ENCODE data around the gene BHLHE40.
"Not testable (repeated sequence)": the region's sequence is repeated elsewhere in the genome, so short reads cannot be mapped to it uniquely, and the experiment has no call there.

Gene BHLHE40

DNA sequence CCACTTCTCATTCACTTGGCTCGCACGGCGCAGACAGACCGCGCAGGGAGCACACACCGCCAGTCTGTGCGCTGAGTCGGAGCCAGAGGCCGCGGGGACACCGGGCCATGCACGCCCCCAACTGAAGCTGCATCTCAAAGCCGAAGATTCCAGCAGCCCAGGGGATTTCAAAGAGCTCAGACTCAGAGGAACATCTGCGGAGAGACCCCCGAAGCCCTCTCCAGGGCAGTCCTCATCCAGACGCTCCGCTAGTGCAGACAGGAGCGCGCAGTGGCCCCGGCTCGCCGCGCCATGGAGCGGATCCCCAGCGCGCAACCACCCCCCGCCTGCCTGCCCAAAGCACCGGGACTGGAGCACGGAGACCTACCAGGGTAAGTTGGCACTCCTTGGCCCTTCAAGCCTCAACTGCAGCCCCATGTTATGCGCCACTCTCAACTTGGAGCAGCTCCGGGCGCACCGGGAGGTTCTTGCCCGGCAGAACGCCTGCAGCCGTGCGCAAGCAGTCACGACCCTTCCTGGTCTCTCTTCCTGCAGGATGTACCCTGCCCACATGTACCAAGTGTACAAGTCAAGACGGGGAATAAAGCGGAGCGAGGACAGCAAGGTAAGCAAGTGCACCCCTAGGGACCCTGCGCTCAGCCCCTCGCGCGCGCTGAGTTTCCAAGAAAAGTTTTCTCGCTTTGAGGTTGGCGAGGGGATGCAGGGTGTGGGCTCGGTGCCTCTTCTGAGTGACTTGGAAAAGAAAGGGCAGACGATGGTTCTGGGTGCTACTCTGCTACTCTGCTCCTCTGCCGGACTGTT is at the start of gene BHLHE40:
Gene BHLHE40 (plus strand): TSS at position 10 of the 801 bp plus-strand sequence. CDS start 282 bp downstream, at position 292.
- DNase-seq, result no peak

DNA sequence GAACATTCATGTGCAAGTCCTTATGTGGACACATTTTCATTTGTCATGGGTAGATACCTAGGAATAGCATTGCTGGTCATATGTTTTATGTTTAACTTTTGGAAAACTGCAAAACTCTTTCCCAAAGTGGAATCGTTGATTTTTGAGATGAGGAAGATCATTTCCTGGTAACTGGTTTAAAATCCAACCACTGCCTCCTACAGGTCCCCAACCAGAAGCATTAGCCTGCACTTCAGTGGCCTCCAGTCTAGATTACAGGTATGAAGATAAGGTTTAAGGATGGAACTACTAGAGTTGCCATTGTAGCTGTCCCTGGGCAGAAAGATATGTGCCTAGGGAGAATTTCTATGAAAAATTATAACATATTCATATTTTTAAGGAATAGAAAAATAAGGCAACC is 48.7 kb upstream of the BHLHE40 start:
- DNase-seq, result no peak

DNA sequence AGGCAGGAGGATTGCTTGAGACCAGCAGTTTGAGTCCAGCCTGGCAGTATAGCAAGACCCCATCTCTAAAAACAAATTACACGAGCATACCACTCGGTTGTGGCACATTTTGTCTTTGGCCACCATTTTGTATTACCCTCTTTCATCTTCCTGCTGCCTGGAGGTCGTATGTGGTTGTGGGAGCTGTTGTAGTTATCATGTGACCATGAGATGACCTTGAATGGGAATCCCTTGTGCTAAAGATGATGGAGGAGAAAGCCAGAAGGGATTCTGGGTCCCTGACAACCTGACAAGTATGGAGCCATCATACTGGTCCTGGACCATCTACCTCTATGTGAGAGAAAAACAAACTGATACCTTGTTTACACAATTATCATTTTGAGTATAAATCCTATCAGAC is 45.2 kb upstream of the BHLHE40 start:
- no peak for DNase-seq

DNA sequence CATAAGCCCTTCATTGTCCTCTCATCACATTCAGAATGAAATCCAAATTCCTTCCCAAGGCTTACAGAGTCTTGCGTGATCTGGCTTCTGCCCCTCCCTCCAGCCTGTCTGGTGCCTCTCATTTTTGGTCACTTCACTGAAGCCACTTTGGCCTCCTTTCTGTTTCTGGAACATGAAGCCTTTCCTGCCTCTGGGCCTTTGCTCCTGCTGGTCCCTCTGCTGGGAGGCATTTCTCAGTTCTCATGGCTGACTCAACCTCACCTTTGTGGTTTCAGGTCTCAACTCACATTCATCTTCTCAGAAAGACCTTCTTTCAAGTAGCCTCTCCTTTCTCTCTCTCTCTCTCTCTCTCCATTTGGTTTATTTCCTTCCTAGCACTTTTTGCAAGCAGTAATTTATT is 43.9 kb upstream of the BHLHE40 start:
- no peak for DNase-seq

DNA sequence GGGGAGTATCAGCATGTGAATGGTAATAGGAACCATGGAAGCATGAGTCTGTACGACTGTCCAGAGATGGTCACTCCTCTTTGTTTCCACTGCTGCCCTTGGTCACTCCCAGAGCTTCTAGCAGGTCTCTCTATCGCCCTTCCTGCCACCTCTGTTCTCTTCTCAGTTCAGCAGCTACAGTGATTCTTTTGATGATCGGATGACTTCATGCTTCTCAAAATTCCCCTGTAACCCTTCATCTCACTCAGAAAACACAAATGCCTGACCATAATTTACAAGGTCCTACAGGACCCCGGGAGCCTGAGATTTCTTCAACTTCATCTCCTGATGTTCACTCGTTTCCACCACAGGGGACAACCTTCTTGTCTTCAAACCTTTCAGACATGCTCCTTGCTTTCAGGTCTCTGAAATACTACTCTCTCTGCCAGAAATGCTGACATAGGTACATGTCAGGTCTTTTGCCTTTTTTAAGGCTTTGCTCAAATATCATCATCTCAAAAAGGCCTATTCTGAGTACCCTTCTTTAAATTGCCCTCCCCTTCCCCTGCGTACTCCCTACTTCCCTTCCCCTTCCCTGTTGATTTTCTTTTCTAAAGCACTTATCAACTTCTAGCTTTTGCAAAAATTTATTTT is 42.1 kb upstream of the BHLHE40 start:
- no peak for DNase-seq

DNA sequence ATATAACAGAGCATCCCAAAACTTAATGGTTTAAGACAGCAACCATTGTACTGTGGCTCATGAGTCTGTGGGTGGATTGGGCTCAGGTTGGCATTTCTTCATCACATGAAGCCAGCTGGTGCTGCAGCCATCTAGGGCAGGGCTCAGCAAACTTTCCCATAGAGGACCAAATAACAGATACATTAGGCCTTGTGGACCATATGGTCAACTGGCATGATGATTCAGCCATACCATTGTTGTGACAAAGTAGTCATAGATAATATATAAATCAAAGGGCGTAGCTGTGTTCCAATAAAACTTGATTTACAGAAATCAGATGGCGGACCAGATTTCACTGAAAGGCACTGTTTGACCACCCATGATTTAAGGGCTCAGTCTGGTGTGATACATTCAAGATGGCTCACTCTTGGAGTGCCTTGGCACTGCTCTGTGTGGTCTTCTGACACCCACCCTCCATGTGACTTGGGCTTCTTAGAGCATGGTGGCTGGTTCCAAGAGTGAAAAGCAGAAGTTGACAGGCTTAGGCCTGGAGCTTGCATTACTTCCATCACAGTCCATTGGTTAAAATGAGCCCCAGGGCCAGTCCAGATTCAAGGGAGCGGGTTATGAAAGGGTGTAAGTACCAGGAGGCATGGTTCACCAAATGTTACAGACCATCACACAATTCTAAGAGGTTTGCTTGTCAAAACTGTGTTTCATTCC is 40.8 kb upstream of the BHLHE40 start:
- no peak for DNase-seq

DNA sequence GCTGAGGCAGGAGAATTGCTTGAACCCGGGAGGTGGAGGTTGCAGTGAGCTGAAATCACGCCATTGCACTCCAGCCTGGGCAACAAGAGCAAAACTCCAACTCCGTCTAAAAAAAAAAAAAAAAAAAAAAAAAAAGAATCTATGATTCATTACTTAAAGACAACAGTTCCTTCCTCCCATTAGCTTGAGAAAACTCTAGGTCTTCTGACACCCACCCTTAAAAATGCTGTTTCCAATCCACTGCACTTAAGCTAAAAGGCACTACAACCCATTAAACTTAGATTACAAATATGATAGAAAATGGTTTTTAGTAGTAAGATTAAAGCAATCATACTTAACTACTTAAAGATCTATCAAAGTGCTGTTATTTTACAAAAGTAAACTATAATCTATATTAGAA is 40.0 kb upstream of the BHLHE40 start:
- DNase-seq, result no peak

DNA sequence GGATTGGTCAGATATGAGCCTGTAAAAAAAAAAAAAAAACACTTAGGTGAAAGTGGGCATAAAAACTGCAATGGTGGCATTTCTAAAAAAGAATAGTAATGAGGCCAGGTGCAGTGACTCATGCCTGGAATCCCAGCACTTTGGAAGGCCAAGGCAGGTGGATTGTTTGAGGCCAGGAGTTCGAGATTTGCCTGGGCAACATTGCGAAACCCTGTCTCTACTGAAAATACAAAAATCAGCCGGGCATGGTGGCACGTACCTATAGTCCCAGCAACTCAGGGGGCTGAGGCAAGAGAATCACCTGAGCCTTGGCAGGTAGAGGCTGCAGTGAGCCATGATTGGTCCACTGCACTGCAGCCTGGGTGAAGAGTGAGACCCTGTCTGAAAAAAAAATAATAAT is 38.3 kb upstream of the BHLHE40 start:
- DNase-seq, result peak; percentile 15

DNA sequence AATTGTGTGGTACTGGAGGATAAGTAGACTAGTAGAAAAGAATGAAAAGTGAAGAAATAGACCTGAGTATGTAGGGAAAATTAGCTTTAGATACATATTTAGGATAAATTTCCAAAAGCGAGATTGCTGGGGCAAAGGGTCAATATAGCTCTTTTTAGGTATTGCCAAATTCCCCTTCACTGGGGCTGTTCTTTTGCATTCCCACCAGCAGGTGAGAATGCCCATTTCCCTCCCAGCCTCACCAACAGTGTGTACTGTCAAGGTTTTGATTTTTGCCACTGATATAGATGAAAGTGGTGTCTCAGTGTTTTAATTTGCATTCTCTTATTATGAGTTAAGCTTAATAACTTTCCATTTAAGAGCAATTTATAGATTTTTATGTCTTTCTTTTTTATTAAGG is 35.7 kb upstream of the BHLHE40 start:
- peak; percentile 27 for DNase-seq

DNA sequence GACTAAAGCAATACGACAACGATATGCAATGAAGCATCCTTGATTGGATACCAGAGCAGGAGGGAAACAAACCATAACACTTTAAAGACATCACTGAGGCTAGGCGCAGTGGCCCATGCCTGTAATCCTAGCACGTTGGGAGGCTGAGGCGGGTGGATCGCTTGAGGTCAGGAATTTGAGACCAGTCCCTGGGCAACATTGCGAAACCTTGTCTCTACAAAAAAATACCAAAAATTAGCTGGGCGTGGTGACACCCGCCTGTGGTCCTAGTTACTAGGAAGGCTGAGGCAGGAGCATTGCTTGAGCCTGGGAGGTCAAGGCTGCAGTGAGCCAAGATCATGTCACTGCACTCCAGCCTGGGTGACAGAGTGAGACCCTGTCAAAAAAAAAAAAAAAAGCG is 33.9 kb upstream of the BHLHE40 start:
- no peak for DNase-seq

DNA sequence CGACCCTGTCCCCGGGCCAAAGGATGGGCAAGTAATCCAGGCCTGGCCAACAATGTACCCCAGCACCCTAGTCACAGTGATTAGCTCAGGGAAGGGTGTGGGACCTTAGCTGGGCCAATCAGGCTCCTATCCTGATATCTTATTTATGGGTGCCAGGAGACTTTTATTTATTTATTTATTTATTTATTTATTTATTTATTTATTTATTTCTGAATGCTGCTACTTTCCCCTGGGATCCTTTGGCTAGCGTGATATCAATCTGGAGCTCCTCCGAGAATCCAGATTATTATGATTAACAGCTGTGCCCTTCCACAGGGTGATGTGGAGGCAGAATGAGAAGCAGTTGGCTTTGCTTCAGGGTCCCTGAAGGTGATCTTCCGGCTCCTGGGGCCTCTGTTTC is 32.2 kb upstream of the BHLHE40 start:
- no peak for DNase-seq

DNA sequence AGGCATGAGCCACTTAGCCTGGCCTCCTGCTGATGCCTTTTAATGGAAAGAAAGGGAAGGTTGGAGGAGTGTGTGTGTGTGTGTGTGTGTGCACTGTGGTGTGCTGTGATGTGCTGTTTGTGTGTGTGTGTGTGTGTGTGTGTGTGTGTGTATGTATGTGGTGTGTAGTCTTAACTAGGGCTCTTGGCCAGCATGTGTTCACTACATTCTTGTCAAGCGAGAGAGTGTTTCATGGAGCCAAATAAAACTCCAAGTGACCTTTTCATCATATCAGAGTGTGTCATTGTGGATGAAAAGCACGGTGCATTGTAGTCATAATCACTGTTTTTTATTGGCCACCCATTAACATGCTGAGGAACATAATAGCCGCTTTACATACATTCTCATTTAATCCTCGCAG is 30.8 kb upstream of the BHLHE40 start:
- DNase-seq, result no peak

DNA sequence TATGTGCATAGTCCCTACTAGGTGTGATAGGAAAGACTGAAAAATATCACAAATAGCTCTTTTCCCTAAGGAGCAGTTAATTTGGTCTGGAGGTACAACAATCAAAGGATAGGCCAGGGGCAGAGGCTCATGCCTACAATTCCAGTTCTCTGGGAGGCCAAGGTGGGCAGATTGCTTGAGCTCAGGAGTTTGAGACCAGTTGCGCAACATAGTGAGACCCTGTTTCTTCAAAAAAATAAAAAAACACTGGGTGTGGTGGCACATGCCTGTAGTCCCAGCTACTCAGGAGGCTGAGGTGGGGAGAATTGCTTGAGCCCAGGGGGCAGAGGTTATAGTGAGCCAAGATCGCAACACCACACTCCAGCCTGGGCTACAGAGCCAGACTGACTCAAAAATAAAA is 30.2 kb upstream of the BHLHE40 start:
- no peak for DNase-seq

DNA sequence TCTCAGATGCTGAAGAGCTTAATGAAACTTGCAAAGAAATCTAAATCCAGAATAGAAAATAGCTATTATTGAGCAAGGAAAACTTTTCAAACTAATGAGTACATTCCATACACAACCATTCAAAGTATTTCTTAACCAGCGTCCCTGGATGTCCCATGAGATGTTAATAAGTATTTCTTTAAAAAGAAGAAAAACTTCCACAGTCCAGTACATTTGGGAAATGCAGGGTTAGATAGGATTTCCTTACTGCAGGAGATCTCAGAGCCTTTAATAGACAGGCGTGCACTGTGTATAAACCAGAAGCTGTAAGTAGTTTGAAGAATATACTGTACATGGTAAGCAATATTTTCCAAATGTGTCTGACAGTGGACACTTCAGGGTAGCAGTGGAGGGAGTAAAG is 29.6 kb upstream of the BHLHE40 start:
- no peak for DNase-seq

DNA sequence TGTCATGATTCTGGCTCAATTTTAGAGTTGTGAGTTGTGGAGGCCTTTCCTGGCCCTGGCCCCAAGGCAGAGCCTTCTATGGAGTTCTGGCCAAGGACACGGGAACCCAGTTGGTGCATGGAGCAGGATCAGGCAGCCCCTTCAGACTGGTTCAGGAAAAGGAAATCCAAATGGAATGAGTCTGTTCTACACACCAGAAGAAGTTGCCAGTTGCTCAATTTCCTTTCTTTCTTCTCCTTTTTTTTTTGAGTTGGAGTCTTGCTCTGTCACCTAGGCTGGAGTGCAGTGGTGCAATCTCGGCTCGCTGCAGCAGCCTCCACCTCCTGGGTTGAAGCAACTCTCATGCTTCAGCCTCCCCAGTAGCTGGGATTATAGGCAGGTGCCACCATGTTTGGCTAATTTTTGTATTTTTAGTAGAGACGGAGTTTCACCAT is 28.9 kb upstream of the BHLHE40 start:
- DNase-seq, result no peak

DNA sequence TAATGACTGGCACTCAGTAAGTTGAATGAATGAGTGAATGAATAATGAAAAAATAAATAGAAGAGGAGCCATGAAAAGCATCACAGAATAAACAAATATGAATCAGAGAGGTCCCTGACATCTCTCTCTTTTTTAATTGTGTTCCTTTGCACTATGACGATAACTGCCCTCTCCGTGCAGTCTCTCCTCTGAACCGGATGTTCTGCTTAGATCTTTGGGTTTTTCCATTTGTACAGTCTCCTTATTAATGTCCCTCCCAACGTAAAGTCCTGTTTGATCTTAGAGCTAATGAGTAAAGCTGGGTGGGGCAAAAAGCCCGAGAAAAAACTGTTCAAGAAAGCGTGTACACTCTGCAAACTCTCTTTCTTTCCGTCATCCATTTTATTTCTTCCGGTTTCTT is 28.3 kb upstream of the BHLHE40 start:
- no peak for DNase-seq

DNA sequence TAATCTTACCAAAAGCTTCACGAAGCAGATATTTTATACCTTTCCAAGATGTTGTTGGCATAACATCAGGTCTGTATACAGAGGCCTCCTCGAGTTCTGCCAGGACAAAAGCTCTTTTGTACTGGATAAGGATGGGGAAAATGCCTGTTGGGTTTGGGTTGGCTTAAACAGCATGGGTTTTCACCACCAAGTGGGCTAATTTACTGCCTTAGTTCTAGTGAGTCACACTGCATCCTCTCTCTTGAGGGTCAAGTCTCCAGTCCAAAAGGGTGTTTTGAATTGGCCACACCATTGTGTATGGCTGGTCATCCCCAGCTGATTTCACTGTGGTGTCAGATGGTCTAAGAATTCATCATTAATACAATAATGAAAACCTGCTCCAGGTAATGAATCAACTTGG is 26.1 kb upstream of the BHLHE40 start:
- no peak for DNase-seq

DNA sequence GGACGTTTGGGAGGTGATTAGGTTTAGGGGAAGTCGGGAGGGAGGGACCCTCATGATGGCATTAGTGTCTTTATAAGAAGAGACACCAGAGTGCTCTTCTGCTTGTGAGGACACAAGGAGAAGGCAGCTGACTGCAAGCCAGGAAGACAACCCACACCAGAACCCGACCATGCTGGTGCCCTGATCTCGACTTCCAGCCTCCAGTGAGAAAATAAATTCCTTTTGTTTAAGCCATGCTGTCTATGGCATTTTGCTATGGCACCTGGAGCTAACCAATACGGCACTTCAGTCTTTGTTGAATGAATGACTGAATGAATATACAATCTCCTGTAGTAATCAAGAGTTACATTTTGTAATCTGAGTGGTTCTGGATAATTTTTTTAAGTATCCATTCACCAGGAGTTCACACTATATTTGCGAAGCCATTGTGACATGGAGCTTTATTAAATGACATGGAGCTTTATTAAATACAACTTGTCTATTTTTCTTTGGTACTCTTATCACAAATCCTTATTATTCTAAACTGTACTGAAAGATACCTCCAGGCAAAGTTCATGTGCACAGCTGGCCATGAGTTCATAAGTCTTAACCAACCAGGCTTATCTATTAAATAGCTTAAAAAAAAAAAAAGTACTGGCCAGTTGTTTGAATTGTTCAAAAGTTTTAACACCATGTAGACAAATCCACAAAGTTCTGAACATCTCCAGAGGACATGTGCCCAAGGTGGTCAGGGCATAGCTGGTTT is 24.8 kb upstream of the BHLHE40 start:
- DNase-seq, result no peak

DNA sequence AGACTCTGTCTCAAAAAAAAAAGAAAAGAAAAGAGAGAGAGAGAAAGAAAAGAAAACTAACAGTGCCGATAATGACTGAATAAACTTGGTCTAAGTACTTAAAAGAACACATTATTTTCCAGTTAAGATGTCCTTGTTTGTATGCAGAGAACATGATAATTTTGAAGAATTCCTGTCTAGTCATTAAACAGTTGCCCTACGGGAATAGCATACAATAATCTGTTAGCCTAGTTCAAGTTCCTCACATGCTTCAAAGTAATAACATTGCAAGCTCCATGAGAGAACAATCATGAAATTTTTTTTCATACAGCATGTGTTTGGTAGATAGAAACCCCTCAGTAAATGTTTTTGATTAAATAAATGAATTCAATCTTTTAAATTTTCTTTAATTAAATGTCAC is 23.1 kb upstream of the BHLHE40 start:
- DNase-seq, result no peak

DNA sequence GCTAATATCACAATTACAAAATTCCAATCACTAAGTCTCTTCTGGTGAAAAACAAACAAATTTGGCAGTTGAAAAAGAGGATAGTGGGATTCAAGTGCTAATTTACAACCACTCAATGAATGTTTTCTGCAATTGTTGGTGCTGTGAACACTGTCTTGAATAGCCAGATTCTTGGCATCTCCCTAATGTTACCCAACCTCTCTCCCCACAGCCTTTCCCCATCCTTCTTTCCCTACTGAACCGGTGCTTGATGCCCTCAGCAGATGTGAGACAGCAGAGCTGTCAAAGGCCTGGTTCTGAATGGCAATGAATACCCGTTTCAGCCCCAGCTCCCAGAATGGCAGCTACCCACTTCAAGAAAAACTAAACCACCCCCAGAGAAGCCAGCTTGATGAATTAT is 22.5 kb upstream of the BHLHE40 start:
- no peak for DNase-seq

DNA sequence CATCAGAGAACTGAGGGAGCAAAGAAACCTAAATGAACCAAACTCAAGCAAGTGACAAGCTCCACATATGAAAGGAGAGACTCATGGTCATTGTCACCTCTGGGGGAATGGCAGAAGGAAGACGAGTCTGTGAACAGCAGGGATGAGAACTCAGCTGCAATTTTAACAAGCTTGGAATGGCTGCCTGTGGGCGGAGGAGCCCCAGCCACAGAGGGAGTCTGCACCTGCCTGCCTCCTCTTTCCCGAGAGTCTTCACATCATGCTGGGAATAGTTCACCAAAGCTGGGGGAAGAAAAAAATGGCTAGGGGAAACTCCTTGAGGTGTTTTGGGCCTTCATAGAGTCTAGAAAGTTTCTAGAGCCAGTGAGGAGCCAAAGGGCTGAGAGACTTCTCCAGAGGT is 21.3 kb upstream of the BHLHE40 start:
- no peak for DNase-seq

DNA sequence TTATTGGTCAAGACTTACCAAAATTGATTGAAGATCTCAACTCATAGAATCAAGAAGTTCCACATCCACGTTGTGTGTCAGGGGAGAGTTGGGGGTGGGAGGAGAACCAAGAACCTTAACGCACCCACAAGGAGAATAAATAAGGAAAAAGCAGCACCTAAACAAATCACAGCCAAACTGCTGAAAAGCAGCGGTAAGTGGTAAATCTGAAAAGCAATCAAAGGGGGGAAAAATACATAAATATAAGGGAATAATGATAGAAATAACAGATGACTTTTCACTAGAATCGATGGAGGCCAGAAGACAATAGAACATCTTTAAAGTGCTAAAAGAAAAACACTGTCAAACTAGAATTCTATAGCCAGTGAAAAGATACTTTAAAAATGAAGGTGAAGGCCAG is 20.1 kb upstream of the BHLHE40 start:
- no peak for DNase-seq

DNA sequence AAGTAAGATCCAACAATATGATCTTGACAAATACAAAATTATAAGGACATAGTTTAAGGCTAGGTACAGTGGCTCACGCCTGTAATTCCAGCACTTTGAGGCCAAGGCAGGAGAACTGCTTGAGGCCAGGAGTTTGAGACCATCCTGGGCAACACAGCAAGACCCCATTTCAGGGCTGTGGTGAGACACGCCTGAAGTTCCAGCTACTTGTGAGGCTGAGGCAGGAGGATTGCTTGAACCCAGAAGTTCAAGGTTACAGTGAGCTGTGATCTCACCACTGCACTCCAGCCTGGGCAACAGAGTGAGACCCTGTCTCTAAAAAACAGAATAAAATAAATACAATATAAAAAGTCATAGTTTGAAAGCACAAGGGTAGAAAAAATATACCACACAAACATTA is 17.4 kb upstream of the BHLHE40 start:
- not testable (repeated sequence) for DNase-seq

Measured in RPMI8226 (cell line).